GM12878 (cell line): ENCODE results near the gene WWOX. TPM values are rescaled to one million over a fixed set of nuclear protein-coding genes. Genes with fewer than 3 reads are reported as not detected.

Experiments used
- ATAC-seq: fragments of 200-7000 bp; cut with Tn5 transposase; 3 replicates; pipeline ENCODE4 v1.9.1; 2020; ENCODE audit warnings: mild to moderate bottlenecking, moderate library complexity
- BruUV-seq: library from RNA; stranded (reverse); fragments of 400-500 nt; replicated peaks from 2 replicates; lab custom pipeline; 2021; lab: Mats Ljungman, UMichigan
- CTCF ChIA-PET: fragments of 300-600 bp; sonication (Branson Sonifier 250); formaldehyde crosslinking; extraction: SDS; loops from one replicate; lab custom pipeline; 2021; ENCODE audit warnings: inconsistent platforms; lab: Yijun Ruan, JAX
- POLR2A ChIA-PET: fragments of 350-600 bp; formaldehyde crosslinking; extraction: SDS; loops from one replicate; lab custom pipeline; 2021; ENCODE audit warnings: inconsistent platforms; lab: Charles Lee
- RAD21 ChIA-PET: fragments of 300-600 bp; sonication (Branson Sonifier 250); formaldehyde crosslinking; loops from one replicate; lab custom pipeline; 2023; ENCODE audit warnings: antibody characterized with exemption; ENCODE audit not compliant: unreplicated experiment; lab: Charles Lee
- SMC1A ChIA-PET: fragments of 300-600 bp; sonication (Branson Sonifier 250); formaldehyde crosslinking; loops from one replicate; lab custom pipeline; 2023; ENCODE audit not compliant: unreplicated experiment, uncharacterized antibody; lab: Charles Lee
- DNase-seq: peaks from one replicate; pipeline ENCODE4 v3.0.0-alpha.2; 2011; ENCODE audit warnings: low read depth, low spot score
- FAIRE-seq: peaks from 3 replicates; lab custom pipeline; 2011; peaks lifted over from hg19 to GRCh38; lab: Jason Lieb, UNC
- H2AFZ ChIP-seq: 2 replicates; pipeline ENCODE4 v1.6.0; 2011; ENCODE audit warnings: low read depth, low read length, control low read depth; ENCODE audit not compliant: control insufficient read depth
- H3K27ac ChIP-seq: 2 replicates; pipeline ENCODE4 v1.5.1; 2011; ENCODE audit warnings: control low read depth; ENCODE audit not compliant: control insufficient read depth, insufficient read depth
- H3K27me3 ChIP-seq, 2 experiments: replicated peaks in 1 of 2; 2 replicates each; pipeline versions ENCODE4 v1.6.0 to v1.6.1; 2011; ENCODE audit warnings: low read length in 1 of 2; ENCODE audit not compliant: control insufficient read depth in 2 of 2, insufficient read depth in 2 of 2
- H3K36me3 ChIP-seq, 2 experiments: 2 replicates each; pipeline ENCODE4 v1.5.1; 2011; ENCODE audit warnings: low read length in 1 of 2; ENCODE audit not compliant: control insufficient read depth in 2 of 2, insufficient read depth in 2 of 2
- H3K4me1 ChIP-seq: 2 replicates; pipeline ENCODE4 v1.6.1; 2011; ENCODE audit warnings: mild to moderate bottlenecking, low read length, moderate library complexity, mixed read lengths; ENCODE audit not compliant: control insufficient read depth, insufficient read depth
- H3K4me2 ChIP-seq: 2 replicates; pipeline ENCODE4 v1.6.0; 2011; ENCODE audit warnings: control low read depth; ENCODE audit not compliant: control insufficient read depth, insufficient read depth
- H3K4me3 ChIP-seq: fragments of 200-600 bp; sonication (generic); 2 replicates; pipeline ENCODE4 v1.5.1; 2016
- H3K79me2 ChIP-seq: 2 replicates; pipeline ENCODE4 v1.6.0; 2011; ENCODE audit warnings: low read length; ENCODE audit not compliant: control insufficient read depth, insufficient read depth
- H3K9ac ChIP-seq: 2 replicates; pipeline ENCODE4 v1.8.0; 2011; ENCODE audit warnings: low read length, control low read depth, mixed read lengths; ENCODE audit not compliant: control insufficient read depth, insufficient read depth
- H3K9me3 ChIP-seq: replicated peaks from 3 replicates; pipeline ENCODE4 v1.5.1; 2011; ENCODE audit warnings: mild to moderate bottlenecking, low read length; ENCODE audit not compliant: control insufficient read depth, insufficient read depth
- H4K20me1 ChIP-seq: 2 replicates; pipeline ENCODE4 v1.6.0; 2011; ENCODE audit not compliant: control insufficient read depth, insufficient read depth
- CBX3 ChIP-seq: fragments of 200-600 bp; sonication (generic); IDR thresholded peaks from 2 replicates; pipeline ENCODE4 v1.6.1; 2016; ENCODE audit warnings: low read depth, borderline replicate concordance
- CUX1 ChIP-seq: IDR thresholded peaks from 2 replicates; pipeline ENCODE4 v1.6.1; 2012; ENCODE audit warnings: improper control_type of control experiment, low read depth, low read length; ENCODE audit not compliant: insufficient replicate concordance
- IKZF1 ChIP-seq: fragments of 450-650 bp; conservative IDR thresholded peaks from 2 replicates; pipeline ENCODE4 v1.6.1; 2017; ENCODE audit warnings: antibody characterized with exemption, mild to moderate bottlenecking
- IKZF2 ChIP-seq, 2 experiments: fragments of 450-650 bp; IDR thresholded peaks; 2 replicates each; pipeline ENCODE4 v1.6.1; 2017; ENCODE audit warnings: mild to moderate bottlenecking in 2 of 2, moderate library complexity in 2 of 2
- NFIC ChIP-seq: IDR thresholded peaks from 2 replicates; pipeline ENCODE4 v1.6.1; 2012; ENCODE audit warnings: low read depth, mild to moderate bottlenecking, inconsistent platforms, low read length, moderate library complexity
- RUNX3 ChIP-seq: IDR thresholded peaks from 2 replicates; pipeline ENCODE4 v1.6.1; 2012; ENCODE audit warnings: low read length, inconsistent platforms
- SMAD5 ChIP-seq: IDR thresholded peaks from 2 replicates; pipeline ENCODE4 v1.6.1; 2016; ENCODE audit warnings: antibody characterized with exemption, low read depth
- SREBF2 ChIP-seq: IDR thresholded peaks from 2 replicates; pipeline ENCODE4 v1.6.1; 2012; ENCODE audit warnings: mild to moderate bottlenecking, low read length
- YBX1 ChIP-seq: fragments of 450-650 bp; IDR thresholded peaks from 2 replicates; pipeline ENCODE4 v1.6.1; 2016; ENCODE audit warnings: antibody characterized with exemption
- ZNF622 ChIP-seq: fragments of 450-650 bp; IDR thresholded peaks from 2 replicates; pipeline ENCODE4 v1.6.1; 2017; ENCODE audit warnings: mild to moderate bottlenecking, inconsistent platforms
- WGBS: methylation state at CpG from one replicate; pipeline ENCODE4 v1.1.6; 2016; ENCODE audit warnings: low lambda C conversion rate; ENCODE audit not compliant: insufficient replicate concordance, insufficient coverage; ENCODE audit errors: missing lambda C conversion rate; 5-methylcytosine and 5-hydroxymethylcytosine counted together
- in situ Hi-C: fragments of 300-500 bp; cut with MboI; formaldehyde crosslinking; loops from 9 replicates; pipeline ENCODE4 v1.14.3; 2018; ENCODE audit warnings: mixed read lengths
- intact Hi-C: fragments of 100-400 bp; cut with micrococcal nuclease; formaldehyde crosslinking; loops from one replicate; pipeline ENCODE4 v1.14.2; 2022; ENCODE audit not compliant: unreplicated experiment
- polyA plus RNA-seq, 11 experiments: library from polyadenylated mRNA; depleted of rRNA in 4 of 11; unstranded in 6 of 11; stranded (reverse) in 5 of 11; fragments of >200 nt; fragmentation: Nextera tagmentation in 4 of 11; fragmentation: Illumina TruSeq in 1 of 11; extraction: Ambion mirVana in 4 of 11; extraction: Trizol in 1 of 11; gene quantifications; 1 replicate in 1 of 11; 2 replicates in 10 of 11; pipeline versions ENCODE4 v1.2.1 to v1.2.3, GENCODE V29; 2011 to 2016; ENCODE audit warnings: inconsistent platforms in 2 of 11, missing spikeins in 2 of 11, low read depth in 1 of 11
- total RNA-seq, 4 experiments: library from RNA; depleted of rRNA in 3 of 4; stranded (reverse); fragments of >200 nt in 3 of 4; fragmentation: Illumina TruSeq in 1 of 4; extraction: Trizol in 1 of 4; gene quantifications; 2 replicates each; pipeline versions ENCODE4 v1.2.1 to v1.2.3, GENCODE V29; 2013 to 2021
- TF ChIP-seq, protein P1 (sequence below): fragments of 450-650 bp; IDR thresholded peaks from 2 replicates; pipeline ENCODE4 v1.6.1; 2017; ENCODE audit warnings: antibody characterized with exemption, mild to moderate bottlenecking, moderate library complexity
- TF ChIP-seq, protein P2 (sequence below): fragments of 450-650 bp; IDR thresholded peaks from 2 replicates; pipeline ENCODE4 v1.6.1; 2017; ENCODE audit warnings: mild to moderate bottlenecking, moderate library complexity

Gene WWOX
- total and polyA plus RNA-seq, 10 of the 15 experiments (the other 5 are each of a cell fraction or from before 2014, with no cell fraction given), result 2.8 to 24.4 (median 17.8) TPM

DNA sequence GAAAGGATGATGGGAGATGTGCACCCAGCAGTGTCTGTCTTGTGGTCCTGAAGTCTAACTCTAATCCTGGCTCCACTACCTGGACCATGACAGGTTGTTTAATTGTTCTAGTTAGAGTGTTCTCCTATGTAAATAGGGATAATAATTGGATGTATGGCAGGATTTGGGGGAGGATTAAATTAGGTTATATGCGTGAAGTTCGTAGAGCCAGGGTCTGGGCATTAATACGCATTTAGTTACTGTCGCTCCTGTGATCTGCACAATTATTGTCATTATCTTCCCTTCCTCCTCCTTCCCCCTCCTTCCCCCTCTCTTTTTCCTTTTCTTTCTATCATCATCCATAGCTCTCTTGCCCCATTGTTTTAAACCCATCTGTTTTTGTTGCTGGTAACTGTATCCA, 210.3 kb downstream of the WWOX start (continued):
- TF ChIP-seq, protein P1, sequence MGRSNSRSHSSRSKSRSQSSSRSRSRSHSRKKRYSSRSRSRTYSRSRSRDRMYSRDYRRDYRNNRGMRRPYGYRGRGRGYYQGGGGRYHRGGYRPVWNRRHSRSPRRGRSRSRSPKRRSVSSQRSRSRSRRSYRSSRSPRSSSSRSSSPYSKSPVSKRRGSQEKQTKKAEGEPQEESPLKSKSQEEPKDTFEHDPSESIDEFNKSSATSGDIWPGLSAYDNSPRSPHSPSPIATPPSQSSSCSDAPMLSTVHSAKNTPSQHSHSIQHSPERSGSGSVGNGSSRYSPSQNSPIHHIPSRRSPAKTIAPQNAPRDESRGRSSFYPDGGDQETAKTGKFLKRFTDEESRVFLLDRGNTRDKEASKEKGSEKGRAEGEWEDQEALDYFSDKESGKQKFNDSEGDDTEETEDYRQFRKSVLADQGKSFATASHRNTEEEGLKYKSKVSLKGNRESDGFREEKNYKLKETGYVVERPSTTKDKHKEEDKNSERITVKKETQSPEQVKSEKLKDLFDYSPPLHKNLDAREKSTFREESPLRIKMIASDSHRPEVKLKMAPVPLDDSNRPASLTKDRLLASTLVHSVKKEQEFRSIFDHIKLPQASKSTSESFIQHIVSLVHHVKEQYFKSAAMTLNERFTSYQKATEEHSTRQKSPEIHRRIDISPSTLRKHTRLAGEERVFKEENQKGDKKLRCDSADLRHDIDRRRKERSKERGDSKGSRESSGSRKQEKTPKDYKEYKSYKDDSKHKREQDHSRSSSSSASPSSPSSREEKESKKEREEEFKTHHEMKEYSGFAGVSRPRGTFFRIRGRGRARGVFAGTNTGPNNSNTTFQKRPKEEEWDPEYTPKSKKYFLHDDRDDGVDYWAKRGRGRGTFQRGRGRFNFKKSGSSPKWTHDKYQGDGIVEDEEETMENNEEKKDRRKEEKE, result no peak
- TF ChIP-seq SMAD5 (no peak), RUNX3 (no peak), ZNF622 (no peak), YBX1 (no peak), CBX3 (no peak), IKZF2 (IDR thresholded peaks at IDR 0.05) (no peak)

DNA sequence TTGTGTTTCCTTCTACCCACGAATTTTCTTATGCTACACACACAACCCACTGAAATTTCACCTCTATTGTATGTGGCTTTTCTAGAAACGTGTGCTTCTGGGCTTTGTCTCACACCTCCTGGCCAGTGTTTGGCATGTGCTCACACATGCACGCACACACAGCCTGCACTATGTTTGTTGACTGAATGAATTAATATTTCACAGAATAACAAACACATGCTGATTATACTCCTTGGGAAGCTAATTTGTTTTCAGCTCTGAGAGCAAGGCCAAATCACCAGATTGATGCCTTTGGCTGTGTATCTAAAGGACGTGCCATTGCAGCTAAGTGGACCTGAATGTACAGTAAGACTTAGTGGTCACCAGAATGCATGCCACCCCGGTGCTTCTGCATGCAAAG, 210.7 kb downstream of the WWOX start:
- no peak overlapping the region for H3K4me2 ChIP-seq
- ATAC-seq (no peak), DNase-seq (no peak), FAIRE-seq (no peak)
- POLR2A ChIA-PET, result no interaction called here
- H3K79me2 ChIP-seq, result no peaks in the 10 kb centered on the region
- H3K9me3 ChIP-seq, result no peaks in the 10 kb centered on the region
- intact Hi-C loops (no loop called here), in situ Hi-C loops (no loop called here)
- H3K27ac ChIP-seq, result no peak overlapping the region
- BruUV-seq, result no TSS peak
- no peaks in the 10 kb centered on the region for H3K27me3 ChIP-seq
- SMC1A ChIA-PET, result no interaction called here
- H2AFZ ChIP-seq, result no peak overlapping the region
- CTCF ChIA-PET, result no interaction called here
- RAD21 ChIA-PET, result no interaction called here
- no peak overlapping the region for H3K4me3 ChIP-seq
- H4K20me1 ChIP-seq, result no peaks in the 10 kb centered on the region
- no peaks in the 10 kb centered on the region for H3K36me3 ChIP-seq
- WGBS, result 42% methylated on average over 5 of the region's 5 CpGs
- H3K9ac ChIP-seq, result no peak overlapping the region
- H3K4me1 ChIP-seq, result no peaks in the 10 kb centered on the region; the same call in 1 of the 2 replicates
- no peak for TF ChIP-seq CUX1
- no peak for TF ChIP-seq NFIC
- TF ChIP-seq IKZF1, result no peak
- TF ChIP-seq SREBF2, result no peak
- TF ChIP-seq, protein P2, sequence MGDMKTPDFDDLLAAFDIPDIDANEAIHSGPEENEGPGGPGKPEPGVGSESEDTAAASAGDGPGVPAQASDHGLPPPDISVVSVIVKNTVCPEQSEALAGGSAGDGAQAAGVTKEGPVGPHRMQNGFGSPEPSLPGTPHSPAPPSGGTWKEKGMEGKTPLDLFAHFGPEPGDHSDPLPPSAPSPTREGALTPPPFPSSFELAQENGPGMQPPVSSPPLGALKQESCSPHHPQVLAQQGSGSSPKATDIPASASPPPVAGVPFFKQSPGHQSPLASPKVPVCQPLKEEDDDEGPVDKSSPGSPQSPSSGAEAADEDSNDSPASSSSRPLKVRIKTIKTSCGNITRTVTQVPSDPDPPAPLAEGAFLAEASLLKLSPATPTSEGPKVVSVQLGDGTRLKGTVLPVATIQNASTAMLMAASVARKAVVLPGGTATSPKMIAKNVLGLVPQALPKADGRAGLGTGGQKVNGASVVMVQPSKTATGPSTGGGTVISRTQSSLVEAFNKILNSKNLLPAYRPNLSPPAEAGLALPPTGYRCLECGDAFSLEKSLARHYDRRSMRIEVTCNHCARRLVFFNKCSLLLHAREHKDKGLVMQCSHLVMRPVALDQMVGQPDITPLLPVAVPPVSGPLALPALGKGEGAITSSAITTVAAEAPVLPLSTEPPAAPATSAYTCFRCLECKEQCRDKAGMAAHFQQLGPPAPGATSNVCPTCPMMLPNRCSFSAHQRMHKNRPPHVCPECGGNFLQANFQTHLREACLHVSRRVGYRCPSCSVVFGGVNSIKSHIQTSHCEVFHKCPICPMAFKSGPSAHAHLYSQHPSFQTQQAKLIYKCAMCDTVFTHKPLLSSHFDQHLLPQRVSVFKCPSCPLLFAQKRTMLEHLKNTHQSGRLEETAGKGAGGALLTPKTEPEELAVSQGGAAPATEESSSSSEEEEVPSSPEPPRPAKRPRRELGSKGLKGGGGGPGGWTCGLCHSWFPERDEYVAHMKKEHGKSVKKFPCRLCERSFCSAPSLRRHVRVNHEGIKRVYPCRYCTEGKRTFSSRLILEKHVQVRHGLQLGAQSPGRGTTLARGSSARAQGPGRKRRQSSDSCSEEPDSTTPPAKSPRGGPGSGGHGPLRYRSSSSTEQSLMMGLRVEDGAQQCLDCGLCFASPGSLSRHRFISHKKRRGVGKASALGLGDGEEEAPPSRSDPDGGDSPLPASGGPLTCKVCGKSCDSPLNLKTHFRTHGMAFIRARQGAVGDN, result no peak
